ENCODE data around the gene SEMA5A. TPM values are rescaled to one million over a fixed set of nuclear protein-coding genes. Genes with fewer than 3 reads are reported as not detected.

Gene SEMA5A
- total RNA-seq, 3 donors from 2014 or later, result 3.0 to 35.4 (median 25.9) TPM

- no peaks in the 10 kb centered on the region for H3K27me3 ChIP-seq
- TF ChIP-seq POLR2A (IDR thresholded peaks at IDR 0.05) (no peak), POLR2AphosphoS5 (IDR thresholded peaks at IDR 0.05) (no peak), CTCF (IDR thresholded peaks at IDR 0.05) (no peak)
- H3K27ac ChIP-seq, result no peak overlapping the region
- H3K9me3 ChIP-seq, result no peaks in the 10 kb centered on the region
- no peaks in the 10 kb centered on the region for H3K4me1 ChIP-seq
- H3K36me3 ChIP-seq, result no peaks in the 10 kb centered on the region
- intact Hi-C loops (cut with DNase I; ENCODE audit: low total_unique reads), result loop anchor here (10.0 kb wide), 1 partner anchor 1211 kb away; no protein-coding TSS in a partner anchor
- H3K4me3 ChIP-seq, result no peak overlapping the region
- no peak for DNase-seq (ENCODE audit: low spot score in 2 of 2)
Observed at GRCh38 chr5:9325549-9325948, 220.3 kb downstream of the SEMA5A start.

GRCh38 chr5:9324348-9325077 lies 221.4 kb downstream of the SEMA5A start:
- no peaks in the 10 kb centered on the region for H3K27me3 ChIP-seq
- no peak overlapping the region for H3K27ac ChIP-seq
- no peak for DNase-seq (ENCODE audit: low spot score in 2 of 2)
- no peaks in the 10 kb centered on the region for H3K36me3 ChIP-seq
- no peaks in the 10 kb centered on the region for H3K9me3 ChIP-seq
- TF ChIP-seq CTCF (IDR thresholded peaks at IDR 0.05) (no peak), POLR2AphosphoS5 (IDR thresholded peaks at IDR 0.05) (no peak), POLR2A (IDR thresholded peaks at IDR 0.05) (no peak)
- H3K4me3 ChIP-seq, result no peak overlapping the region
- no peaks in the 10 kb centered on the region for H3K4me1 ChIP-seq
- intact Hi-C loops (cut with DNase I; ENCODE audit: low total_unique reads), result loop anchor here (10.0 kb wide), 1 partner anchor 1210 kb away; no protein-coding TSS in a partner anchor

GRCh38 chr5:9320652-9321051 lies 225.2 kb downstream of the SEMA5A start:
- Histone ChIP-seq H3K9me3 (no peaks in the 10 kb centered on the region), H3K36me3 (no peaks in the 10 kb centered on the region), H3K27ac (no peak overlapping the region), H3K4me1 (no peaks in the 10 kb centered on the region), H3K27me3 (no peaks in the 10 kb centered on the region), H3K4me3 (no peak overlapping the region)
- DNase-seq (ENCODE audit: low spot score in 2 of 2), result no peak
- TF ChIP-seq POLR2AphosphoS5 (IDR thresholded peaks at IDR 0.05) (no peak), POLR2A (IDR thresholded peaks at IDR 0.05) (no peak), CTCF (IDR thresholded peaks at IDR 0.05) (no peak)
- intact Hi-C loops (cut with DNase I; ENCODE audit: low total_unique reads), result loop anchor here (10.0 kb wide), 1 partner anchor 1206 kb away; no protein-coding TSS in a partner anchor

GRCh38 chr5:9318031-9318430 lies 227.8 kb downstream of the SEMA5A start:
- Histone ChIP-seq H3K4me1 (no peaks in the 10 kb centered on the region), H3K27me3 (no peaks in the 10 kb centered on the region), H3K4me3 (no peak overlapping the region)

More at GRCh38 chr5:9318031-9318430, 227.8 kb downstream of the SEMA5A start:
- Histone ChIP-seq H3K27ac (no peak overlapping the region), H3K36me3 (no peaks in the 10 kb centered on the region), H3K9me3 (no peaks in the 10 kb centered on the region)
- intact Hi-C loops (cut with DNase I; ENCODE audit: low total_unique reads), result no loop called here
- no peak for TF ChIP-seq POLR2A (IDR thresholded peaks at IDR 0.05)
- TF ChIP-seq CTCF (IDR thresholded peaks at IDR 0.05), result no peak
- no peak for TF ChIP-seq POLR2AphosphoS5 (IDR thresholded peaks at IDR 0.05)
- DNase-seq (ENCODE audit: low spot score in 2 of 2), result no peak

All from breast epithelium (tissue), 4 donors.